ENCODE data around the gene TTYH3.

The TTYH3 gene

GRCh38 chr7:2646336-2646679 is 14.5 kb downstream of the TTYH3 start:
- DNase-seq (ENCODE audit: extremely low read depth in 1 of 2, low read depth in 1 of 2), result no peak

GRCh38 chr7:2646680-2647571 is 15.1 kb downstream of the TTYH3 start:
- no peak for DNase-seq (ENCODE audit: extremely low read depth in 1 of 2, low read depth in 1 of 2)

- no peak for DNase-seq (ENCODE audit: extremely low read depth in 1 of 2, low read depth in 1 of 2)
These were observed 15.9 kb downstream of the TTYH3 start for GRCh38 chr7:2647594-2648172.

DNA sequence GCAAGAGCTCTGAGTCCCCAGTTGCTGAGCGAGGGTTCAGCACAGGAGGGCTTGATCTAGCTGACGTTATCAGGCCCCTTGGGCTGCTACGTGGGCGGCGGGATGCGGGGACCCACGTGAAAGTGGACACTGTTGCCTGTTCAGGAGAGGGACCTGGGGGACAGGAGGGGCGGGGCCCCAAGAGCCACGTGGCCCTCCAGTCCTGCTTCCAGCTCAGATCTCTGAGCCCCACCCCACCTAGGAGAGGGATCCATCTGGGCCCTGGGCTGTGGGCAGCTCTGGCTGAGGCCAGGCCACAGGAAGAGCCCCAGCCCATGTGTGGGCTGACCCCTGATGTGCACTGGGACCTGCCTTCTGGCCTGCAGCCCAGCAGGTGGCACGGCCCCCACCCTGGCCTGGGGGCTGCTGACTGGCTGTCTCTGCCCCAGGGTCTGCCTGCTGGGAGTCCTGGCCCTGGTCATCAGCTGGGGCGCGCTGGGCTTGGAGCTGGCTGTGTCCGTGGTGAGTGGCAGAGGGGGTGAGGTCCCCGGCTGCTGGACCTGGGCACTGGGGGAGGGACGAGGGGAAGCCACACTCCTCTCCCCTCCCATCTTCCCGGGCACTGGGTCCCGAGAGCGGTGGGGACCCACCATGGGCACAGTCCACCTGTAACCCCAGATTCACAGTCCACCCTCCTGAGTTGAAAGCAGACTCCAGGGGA is 17.5 kb downstream of the TTYH3 start:
- no peak for DNase-seq (ENCODE audit: extremely low read depth in 1 of 2, low read depth in 1 of 2)

DNA sequence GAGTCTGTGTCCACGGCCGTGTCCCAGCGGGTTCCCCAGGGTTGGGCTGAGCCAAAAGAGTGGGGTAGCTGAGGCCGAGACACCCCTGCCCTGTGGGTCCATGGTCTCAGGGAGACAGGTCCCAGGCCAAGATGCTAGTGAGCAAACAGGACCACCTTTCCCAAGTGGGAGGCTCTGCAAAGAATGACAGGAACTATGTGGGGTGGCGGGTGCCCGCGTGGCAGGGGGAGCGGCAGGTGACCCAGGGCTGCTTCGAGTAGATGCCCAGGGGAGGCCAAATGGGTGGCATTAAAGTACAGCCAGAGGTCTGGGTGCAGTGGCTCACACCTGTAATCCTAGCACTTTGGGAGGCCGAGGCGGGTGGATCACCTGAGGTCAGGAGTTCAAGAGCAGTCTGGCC is 18.2 kb downstream of the TTYH3 start:
- no peak for DNase-seq (ENCODE audit: extremely low read depth in 1 of 2, low read depth in 1 of 2)

DNA sequence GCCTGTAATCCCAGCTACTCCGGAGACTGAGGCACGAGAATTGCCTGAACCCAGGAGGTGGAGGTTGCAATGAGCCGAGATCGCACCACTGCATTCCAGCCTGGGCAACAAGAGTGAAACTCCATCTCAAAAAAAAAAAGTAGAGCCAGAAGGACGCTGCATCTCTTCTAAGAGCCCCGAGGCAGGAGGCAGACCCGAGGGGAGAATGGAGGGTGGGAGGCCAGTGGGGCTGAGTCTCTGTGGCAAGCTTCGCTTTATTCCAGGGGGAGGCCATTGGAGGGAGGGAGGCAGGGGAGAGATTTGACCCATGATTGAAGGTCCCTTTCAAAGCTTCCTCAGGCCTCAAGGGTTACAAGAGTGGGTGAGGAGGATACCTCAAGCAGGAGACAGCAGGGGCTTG is 18.7 kb downstream of the TTYH3 start:
- DNase-seq (ENCODE audit: extremely low read depth in 1 of 2, low read depth in 1 of 2), result no peak

DNA sequence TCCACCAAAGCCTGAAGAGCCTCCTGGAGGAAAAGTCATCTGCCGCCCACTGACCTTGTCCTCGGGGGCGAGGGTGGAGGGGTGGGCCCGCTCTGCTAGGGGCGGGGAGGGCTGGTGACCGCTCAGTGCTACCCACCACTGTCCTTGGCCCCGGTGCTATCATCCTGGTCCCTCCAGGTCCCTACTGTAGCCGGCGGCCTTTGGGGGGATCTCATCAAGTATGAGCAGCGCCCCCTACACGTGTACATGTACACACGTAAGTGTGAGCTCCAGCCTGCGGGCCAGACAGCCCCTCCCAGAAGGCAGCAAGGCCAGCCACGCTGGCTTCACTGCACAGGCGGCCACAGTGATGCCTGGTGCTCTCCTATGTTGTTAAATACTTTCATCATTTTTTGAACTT is 19.6 kb downstream of the TTYH3 start:
- no peak for DNase-seq (ENCODE audit: extremely low read depth in 1 of 2, low read depth in 1 of 2)

- DNase-seq (ENCODE audit: extremely low read depth in 1 of 2, low read depth in 1 of 2), result no peak
These were observed 20.3 kb downstream of the TTYH3 start for GRCh38 chr7:2651847-2652735.

DNA sequence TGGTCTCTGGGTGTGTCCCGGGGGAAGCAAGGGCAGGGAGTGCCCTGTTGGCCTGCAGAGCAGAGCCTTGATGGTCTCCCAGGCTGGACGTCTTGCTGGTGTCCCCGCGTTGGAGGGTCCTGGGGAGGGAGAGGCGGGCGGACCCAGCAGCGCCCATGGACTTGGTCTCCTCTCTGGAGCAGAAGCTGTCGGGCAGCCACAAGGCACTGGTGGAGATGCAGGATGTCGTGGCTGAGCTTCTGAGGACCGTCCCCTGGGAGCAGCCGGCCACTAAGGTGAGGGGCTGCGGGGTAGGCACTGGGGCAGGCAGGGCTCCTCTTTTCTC is 20.9 kb downstream of the TTYH3 start:
- DNase-seq (ENCODE audit: extremely low read depth in 1 of 2, low read depth in 1 of 2), result no peak

GRCh38 chr7:2654059-2654458 is 22.3 kb downstream of the TTYH3 start:
- DNase-seq (ENCODE audit: extremely low read depth in 1 of 2, low read depth in 1 of 2), result no peak

- no peak for DNase-seq (ENCODE audit: extremely low read depth in 1 of 2, low read depth in 1 of 2)
These were observed 24.3 kb downstream of the TTYH3 start for GRCh38 chr7:2655870-2656614.

DNA sequence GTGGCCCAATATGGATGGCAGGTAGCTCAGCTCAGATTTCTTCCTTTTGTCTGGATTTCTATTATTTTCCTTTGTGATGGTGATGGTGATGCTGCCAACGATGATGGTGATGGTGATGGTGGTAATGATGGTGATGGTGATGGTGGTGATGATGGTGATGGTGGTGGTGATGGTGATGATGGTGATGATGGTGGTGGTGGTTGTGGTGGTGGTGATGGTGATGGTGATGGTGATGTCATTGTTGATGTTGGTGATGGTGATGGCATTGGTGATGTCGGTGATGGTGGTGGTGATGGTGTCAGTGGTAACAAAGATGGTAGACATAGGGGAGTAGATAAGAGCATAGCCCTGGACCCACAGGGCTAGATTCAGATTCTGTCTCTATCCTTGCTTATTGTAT is 25.4 kb downstream of the TTYH3 start:
- no peak for DNase-seq (ENCODE audit: extremely low read depth in 1 of 2, low read depth in 1 of 2)

DNA sequence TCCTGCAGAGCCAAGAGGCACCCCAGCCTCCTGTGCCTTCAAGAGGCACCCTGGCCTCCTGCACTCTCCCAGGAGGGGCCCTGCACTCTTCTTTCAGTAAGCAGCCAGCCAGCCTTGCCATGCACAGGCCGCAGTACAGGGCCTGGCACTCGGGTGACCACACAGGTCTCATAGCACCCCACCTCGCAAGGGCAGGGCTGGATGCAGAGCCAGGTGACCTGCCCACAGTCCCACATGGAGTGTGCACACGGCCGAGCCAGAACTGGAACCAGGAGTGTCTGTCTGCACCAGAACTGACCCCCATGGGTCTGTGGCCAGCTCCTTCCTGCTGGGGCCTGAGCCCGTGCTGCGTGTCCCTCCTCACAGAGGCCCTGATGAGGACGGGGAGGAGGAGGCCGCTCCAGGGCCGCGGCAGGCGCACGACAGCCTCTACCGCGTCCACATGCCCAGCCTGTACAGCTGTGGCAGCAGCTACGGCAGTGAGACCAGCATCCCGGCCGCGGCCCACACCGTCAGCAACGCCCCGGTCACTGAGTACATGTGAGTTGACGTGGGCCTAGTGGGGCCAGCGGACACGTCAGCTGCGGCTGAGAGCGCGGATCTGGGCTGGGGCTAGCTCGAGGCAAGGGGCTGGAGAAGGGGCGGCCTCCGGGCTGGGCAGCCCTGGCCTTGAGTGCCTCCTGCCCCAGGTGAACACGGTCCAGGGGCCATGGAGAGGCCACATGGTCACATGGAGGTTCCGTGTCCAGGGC is 26.3 kb downstream of the TTYH3 start:
- DNase-seq (ENCODE audit: extremely low read depth in 1 of 2, low read depth in 1 of 2), result no peak

- DNase-seq (ENCODE audit: extremely low read depth in 1 of 2, low read depth in 1 of 2), result no peak
These were observed 27.2 kb downstream of the TTYH3 start for GRCh38 chr7:2658941-2659340.

DNA sequence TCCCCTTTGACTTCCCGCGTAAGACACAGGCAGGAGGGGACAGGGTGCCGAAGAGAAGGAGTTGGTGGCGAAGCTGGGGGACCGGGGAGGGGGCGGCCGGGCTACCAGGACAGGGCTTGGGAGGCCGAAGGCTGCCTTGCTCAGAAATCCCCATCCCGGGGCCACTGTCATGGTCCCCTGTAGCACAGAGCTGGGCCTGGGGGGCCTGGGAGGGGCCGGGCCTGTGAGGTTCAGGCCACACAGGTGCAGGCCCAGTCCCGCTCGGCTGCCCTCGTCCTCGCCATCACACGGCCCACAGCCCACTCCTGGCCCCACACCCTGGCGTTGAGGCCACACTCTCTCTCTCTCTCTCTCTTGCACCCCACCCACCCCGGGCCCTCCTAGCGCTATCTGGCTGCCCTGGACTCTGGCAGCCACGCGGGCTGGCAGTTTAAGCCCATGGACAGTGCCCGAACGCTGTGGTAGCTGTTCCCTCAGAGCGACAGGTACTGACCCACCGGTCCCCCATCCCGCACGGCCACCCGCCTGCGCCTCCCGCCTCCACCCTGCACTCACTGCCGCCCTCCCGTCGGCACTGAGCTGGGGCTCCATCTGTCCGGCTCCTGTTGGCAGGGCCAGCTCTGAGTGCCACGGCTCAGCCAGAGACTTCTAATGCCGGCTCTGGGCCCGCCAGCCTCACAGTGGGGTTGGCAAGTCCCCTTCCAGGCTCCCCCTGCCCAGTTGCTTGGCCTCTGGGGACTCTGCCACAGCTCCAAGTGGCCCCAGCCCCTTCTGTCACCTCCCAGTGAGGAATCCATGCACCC is 28.0 kb downstream of the TTYH3 start:
- no peak for DNase-seq (ENCODE audit: extremely low read depth in 1 of 2, low read depth in 1 of 2)

- DNase-seq (ENCODE audit: extremely low read depth in 1 of 2, low read depth in 1 of 2), result no peak
These were observed 28.7 kb downstream of the TTYH3 start for GRCh38 chr7:2660359-2661095.

DNA sequence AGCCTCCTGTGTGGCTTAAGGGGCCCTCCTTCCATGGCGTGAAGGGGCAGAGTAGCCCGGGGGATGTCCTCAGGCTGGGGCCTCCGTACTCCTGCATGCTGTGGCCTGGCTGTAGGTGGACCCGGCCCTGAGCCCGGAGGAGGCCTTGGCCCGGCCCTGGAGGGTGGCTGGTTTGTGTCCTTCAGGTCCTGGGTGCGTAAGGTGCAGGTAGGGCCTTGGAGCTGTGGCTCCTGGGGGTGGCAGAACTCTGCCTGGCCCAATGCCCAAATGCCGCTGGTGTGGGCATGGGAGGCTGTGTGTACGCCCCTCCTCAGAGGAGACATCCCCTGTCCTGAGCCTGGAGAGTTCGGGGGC is 29.3 kb downstream of the TTYH3 start:
- DNase-seq (ENCODE audit: extremely low read depth in 1 of 2, low read depth in 1 of 2), result no peak

DNA sequence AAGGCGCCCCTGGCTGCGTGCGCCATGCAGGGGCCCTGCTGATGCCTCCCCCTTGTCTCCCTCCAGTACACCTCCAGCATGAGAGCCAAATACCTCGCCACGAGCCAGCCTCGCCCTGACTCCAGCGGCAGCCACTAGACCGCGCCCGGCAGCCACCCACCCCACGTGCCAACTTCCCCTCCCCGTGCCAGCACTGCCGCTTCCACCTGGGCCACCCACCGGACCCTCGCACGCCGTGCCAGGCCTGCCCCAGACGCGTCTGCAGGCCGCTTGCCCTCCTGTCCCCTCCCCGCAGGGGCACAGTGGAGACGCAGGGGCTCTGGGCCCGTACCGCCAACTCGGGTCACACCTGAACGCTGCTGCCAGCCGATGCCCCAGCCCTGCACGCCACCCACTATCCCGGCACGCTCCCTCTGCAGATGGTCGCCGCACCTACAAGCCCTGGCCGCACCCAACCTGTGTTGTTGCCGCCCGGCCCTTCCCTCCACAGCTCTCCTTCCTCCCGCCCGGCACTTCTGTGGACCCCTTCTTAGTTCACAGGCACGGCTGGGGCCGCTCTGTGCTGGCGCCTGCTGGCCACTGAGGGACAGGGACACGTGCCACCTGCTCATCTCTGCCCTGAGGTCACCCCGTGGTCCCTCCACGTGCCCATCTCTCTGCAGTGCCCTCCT is 30.0 kb downstream of the TTYH3 start:
- no peak for DNase-seq (ENCODE audit: extremely low read depth in 1 of 2, low read depth in 1 of 2)
